Heart left ventricle (tissue), 13 donors: ENCODE measurements around the gene WWTR1.

Source experiments
- CTCF ChIP-seq, 12 donors: fragments of 200-600 bp; sonication (generic) in 4 of 12; IDR thresholded peaks; one replicate each; pipeline versions ENCODE4 v1.5.0 to v1.8.0; 2018 to 2022; ENCODE audit warnings: antibody characterized with exemption in 12 of 12, mild to moderate bottlenecking in 5 of 12
- POLR2A ChIP-seq, 2 donors: fragments of 450-650 bp; IDR thresholded peaks; one replicate each; pipeline ENCODE4 v1.6.1; 2017; ENCODE audit warnings: antibody characterized with exemption in 2 of 2, mild to moderate bottlenecking in 2 of 2, moderate library complexity in 2 of 2
- donor health status: ischemic (EF 13 %, LVEDD 7.1; RV severe dilation, severe dysfunction).
- donor health status: DM: no; HTN: yes; CAD: no.
- donor health status: DM: no; HTN: no; CAD: no.
- donor health status: ischemic (EF 25% LVEDD 6.9; RV normal size, moderate dysfunction).
- donor health status: ischemic (EF 25% LVEDD 5.7; RV mildly dilated, moderate dysfunction).
- donor health status: ischemic (EF 35%, LVEDD 5.7; RV mildly dilated, moderate dysfunction).
- donor health status: nonischemic (EF 11% LVEDD 7.7; RV severe dilation, severe dysfunction).
- donor health status: DM: yes; HTN: yes; CAD: no.
- donor health status: PGD.
- donor health status: ischemic (EF 29% LVEDD 5.4; RV normal size, mild dysfunction).
- donor health status: nonischemic (EF 23%, LVEDD 6.1; RV moderate dilation, normal function).

GRCh38 chr3:149688122-149688757, 30.4 kb upstream of the WWTR1 start:
- no peak for TF ChIP-seq CTCF (IDR thresholded peaks at IDR 0.05)
- no peak for TF ChIP-seq POLR2A (IDR thresholded peaks at IDR 0.05)
